HFFc6 (cell line): Measurements from ENCODE around the gene YPEL5. TPM values are rescaled to one million over a fixed set of nuclear protein-coding genes. Genes with fewer than 3 reads are reported as not detected.

ENCODE experiments used
- DNase-seq: peaks from one replicate; pipeline ENCODE4 v3.0.0-alpha.2; 2018
- H3K27ac Mint-ChIP-seq: 2 replicates; pipeline ENCODE4 v1.8.0; 2020; ENCODE audit warnings: mild to moderate bottlenecking, mixed read lengths
- H3K27me3 Mint-ChIP-seq: 2 replicates; pipeline ENCODE4 v1.8.0; 2021; ENCODE audit warnings: mild to moderate bottlenecking, moderate library complexity, mixed read lengths; ENCODE audit not compliant: insufficient read depth
- H3K36me3 Mint-ChIP-seq: 2 replicates; pipeline ENCODE4 v1.8.0; 2021; ENCODE audit warnings: low read depth, mixed read lengths
- H3K4me1 Mint-ChIP-seq: 2 replicates; pipeline ENCODE4 v1.8.0; 2020; ENCODE audit warnings: low read depth, mixed read lengths
- H3K4me3 Mint-ChIP-seq: 2 replicates; pipeline ENCODE4 v1.8.0; 2020; ENCODE audit warnings: mild to moderate bottlenecking, moderate library complexity, mixed read lengths
- H3K9me3 Mint-ChIP-seq: 2 replicates; pipeline ENCODE4 v1.8.0; 2020; ENCODE audit warnings: mild to moderate bottlenecking, mixed read lengths
- total RNA-seq, 6 experiments: library from RNA; stranded (reverse); fragmentation: NEBNext Ultra II Directional; extraction: Animal tissue kit (Norgen Biotek cat#: 25700); gene quantifications; 2 replicates in 1 of 6; 3 replicates in 5 of 6; pipeline ENCODE4 v1.2.3, GENCODE V29; 2021
- TF ChIP-seq, protein P1 (sequence below): fragments of 200-600 bp; sonication (generic); IDR thresholded peaks from 2 replicates; pipeline ENCODE4 v1.5.0; 2021; ENCODE audit warnings: antibody characterized with exemption, mild to moderate bottlenecking

The YPEL5 gene
- total RNA-seq, 6 experiments from 2014 or later = 81.8 to 110 (median 88.4) TPM

DNA sequence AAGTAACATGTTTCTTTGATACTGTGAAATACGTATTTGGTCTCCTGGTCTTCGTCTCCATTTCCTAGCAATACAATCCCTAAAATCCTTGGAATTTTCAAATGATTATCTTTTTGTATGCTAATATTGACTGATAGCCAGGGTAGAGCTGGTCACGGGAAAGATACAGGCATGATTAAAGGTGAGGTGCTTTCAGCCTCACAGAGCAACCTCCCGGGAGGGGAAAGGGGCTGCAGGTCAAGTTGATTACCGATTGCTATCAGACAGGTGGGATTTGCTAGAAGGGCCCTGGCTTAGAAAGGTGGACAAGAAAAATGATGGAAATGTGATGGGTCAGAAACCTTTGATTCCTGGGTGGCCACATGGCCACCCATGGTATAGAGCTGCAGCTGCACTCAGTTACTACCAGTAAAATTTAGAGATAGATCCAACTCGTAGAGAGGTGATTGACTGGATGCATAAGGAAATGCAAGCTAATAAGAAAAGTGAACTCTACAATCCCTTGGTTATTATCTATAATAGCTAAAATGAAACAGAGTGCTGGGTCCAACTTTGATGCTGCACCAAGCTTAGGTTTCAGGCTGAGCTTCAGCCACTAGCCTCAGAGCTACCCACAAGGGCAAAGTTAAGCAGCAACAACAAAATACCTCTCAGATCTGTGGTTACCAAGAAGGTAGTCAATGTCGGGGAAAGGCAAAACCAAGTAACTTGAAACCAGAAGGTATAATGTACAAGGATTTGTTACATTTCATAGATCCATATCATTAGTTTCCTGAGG is 15.3 kb downstream of the YPEL5 start:
- H3K4me3 Mint-ChIP-seq = no peak overlapping the region
- H3K4me1 Mint-ChIP-seq = peaks cover 13% of the 10 kb centered on the region
- H3K27me3 Mint-ChIP-seq = no peaks in the 10 kb centered on the region
- no peaks in the 10 kb centered on the region for H3K9me3 Mint-ChIP-seq
- TF ChIP-seq, protein P1, sequence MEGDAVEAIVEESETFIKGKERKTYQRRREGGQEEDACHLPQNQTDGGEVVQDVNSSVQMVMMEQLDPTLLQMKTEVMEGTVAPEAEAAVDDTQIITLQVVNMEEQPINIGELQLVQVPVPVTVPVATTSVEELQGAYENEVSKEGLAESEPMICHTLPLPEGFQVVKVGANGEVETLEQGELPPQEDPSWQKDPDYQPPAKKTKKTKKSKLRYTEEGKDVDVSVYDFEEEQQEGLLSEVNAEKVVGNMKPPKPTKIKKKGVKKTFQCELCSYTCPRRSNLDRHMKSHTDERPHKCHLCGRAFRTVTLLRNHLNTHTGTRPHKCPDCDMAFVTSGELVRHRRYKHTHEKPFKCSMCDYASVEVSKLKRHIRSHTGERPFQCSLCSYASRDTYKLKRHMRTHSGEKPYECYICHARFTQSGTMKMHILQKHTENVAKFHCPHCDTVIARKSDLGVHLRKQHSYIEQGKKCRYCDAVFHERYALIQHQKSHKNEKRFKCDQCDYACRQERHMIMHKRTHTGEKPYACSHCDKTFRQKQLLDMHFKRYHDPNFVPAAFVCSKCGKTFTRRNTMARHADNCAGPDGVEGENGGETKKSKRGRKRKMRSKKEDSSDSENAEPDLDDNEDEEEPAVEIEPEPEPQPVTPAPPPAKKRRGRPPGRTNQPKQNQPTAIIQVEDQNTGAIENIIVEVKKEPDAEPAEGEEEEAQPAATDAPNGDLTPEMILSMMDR = no peak
- peaks cover 10% of the 10 kb centered on the region for H3K36me3 Mint-ChIP-seq
- H3K27ac Mint-ChIP-seq = no peak overlapping the region
- DNase-seq = no peak

DNA sequence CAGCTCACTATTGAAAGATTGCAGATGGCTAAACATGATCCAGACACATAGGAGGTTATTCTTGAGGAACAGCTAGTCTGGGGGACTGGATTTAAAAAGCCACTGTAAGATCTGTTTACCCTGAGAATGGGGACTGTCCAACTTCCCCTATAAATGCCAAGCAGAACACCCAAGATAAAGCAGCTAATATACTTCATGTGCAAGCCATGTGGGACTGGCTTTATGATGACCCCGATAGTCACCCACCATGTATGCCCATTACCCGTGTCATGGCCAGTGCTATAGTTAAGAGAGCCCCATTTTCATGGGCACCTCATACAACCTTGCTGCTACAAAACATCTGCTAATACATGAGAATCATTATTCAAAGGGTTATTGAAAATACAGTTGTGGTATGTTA is 16.0 kb downstream of the YPEL5 start:
- DNase-seq = no peak
- Mint-ChIP-seq H3K4me3 (no peak overlapping the region), H3K36me3 (peaks cover 10% of the 10 kb centered on the region), H3K4me1 (peaks cover 13% of the 10 kb centered on the region), H3K27me3 (no peaks in the 10 kb centered on the region), H3K27ac (no peak overlapping the region), H3K9me3 (no peaks in the 10 kb centered on the region)
- TF ChIP-seq, protein P1 = no peak

DNA sequence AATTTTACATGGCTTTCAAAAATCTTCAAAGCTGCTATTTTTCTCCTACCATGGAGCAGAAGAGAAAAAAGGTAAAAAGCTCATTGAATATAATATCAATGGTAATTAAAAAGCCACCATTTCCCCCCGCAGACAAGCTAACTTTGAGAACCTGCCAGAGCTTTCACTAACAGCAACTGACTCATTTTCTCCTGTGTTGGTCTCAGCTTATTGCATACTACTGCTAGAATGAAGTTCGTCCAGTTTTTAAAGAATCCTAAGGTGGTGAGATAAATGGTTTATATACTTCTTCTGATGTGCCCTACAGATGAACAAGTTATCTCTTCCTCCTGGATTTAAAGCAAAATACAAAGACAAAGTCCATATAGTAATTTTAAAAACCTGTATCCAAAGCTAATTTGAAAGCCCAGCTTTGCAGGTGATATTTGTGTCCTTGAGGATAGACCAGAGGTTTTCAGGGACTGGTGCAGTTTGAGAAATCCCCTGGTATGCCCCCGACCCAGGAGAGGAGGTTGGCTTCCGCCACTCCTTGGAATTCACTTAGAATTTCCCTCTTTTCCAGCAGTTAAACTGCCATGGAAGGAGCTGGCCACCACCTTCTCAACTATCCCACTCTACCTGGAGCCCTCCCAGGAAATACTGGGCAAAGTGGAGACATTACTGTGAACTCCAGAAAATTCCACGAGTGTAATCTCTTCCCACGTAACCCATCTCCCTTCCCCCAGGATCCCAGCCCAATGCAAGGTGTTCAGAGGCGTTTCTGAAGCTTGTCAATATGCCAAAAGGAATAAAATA is 17.5 kb downstream of the YPEL5 start:
- no peak overlapping the region for H3K27ac Mint-ChIP-seq
- H3K4me3 Mint-ChIP-seq = no peak overlapping the region
- H3K4me1 Mint-ChIP-seq = peaks cover 13% of the 10 kb centered on the region
- H3K36me3 Mint-ChIP-seq = no peaks in the 10 kb centered on the region
- no peaks in the 10 kb centered on the region for H3K27me3 Mint-ChIP-seq
- TF ChIP-seq, protein P1 = no peak
- no peaks in the 10 kb centered on the region for H3K9me3 Mint-ChIP-seq
- DNase-seq = no peak

DNA sequence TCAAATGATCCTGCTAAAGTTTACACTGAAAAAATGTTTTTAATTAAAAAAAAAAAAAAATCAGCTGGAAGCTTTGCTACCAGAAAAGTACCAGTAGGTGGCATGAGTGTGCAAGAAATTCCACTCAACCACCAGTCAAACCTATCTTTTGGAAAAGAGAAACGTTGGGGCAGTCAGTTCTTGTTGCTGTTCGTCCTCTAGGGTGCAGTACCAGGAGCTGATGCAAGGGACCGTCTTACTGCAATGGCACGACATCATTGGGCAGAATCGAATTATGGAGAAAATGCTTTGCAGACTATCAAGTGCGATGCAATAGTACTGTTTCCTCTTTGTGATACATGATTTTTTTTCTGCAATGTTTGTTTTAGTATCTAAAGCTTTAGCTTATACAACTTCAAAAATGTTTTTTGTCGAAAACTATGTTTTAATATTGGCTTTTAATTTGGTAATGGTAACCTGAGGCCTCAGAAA is 18.3 kb downstream of the YPEL5 start:
- H3K27ac Mint-ChIP-seq = no peak overlapping the region
- DNase-seq = peak; percentile 94
- TF ChIP-seq, protein P1 = peak; percentile 96
- no peak overlapping the region for H3K4me3 Mint-ChIP-seq
- no peaks in the 10 kb centered on the region for H3K9me3 Mint-ChIP-seq
- no peaks in the 10 kb centered on the region for H3K27me3 Mint-ChIP-seq
- H3K36me3 Mint-ChIP-seq = no peaks in the 10 kb centered on the region
- H3K4me1 Mint-ChIP-seq = peaks cover 13% of the 10 kb centered on the region

DNA sequence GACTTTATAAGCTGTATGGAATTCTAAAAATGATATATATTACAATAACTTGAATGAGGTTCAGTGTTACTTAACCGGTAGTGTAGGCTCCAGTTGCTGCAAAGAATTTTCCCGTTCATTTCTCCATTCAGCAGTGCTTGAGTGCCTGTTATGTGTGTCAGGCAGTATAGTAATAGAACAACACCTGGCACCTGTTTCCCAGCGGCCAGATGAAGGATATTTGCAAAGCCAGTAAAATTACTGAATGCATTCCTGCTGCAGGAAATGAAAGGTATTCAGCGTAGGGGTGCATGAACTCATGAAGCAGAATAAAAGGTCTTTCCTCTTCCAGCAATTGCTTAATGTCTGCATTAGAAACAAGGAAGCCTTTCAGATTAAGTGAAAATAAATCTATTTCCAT is 18.8 kb downstream of the YPEL5 start:
- H3K36me3 Mint-ChIP-seq = no peaks in the 10 kb centered on the region
- TF ChIP-seq, protein P1 = no peak
- no peak overlapping the region for H3K27ac Mint-ChIP-seq
- no peaks in the 10 kb centered on the region for H3K9me3 Mint-ChIP-seq
- peaks cover 13% of the 10 kb centered on the region for H3K4me1 Mint-ChIP-seq
- H3K4me3 Mint-ChIP-seq = no peak overlapping the region
- H3K27me3 Mint-ChIP-seq = no peaks in the 10 kb centered on the region
- no peak for DNase-seq
